Adrenal gland (tissue), 12 donors: ENCODE results near the gene CPN2. TPM values are rescaled to one million over a fixed set of nuclear protein-coding genes. Genes with fewer than 3 reads are reported as not detected.
A peak's percentile ranks its signal among the peaks of the same experiment; 100 is the strongest.

Experiments
- DNase-seq, 7 donors: peaks; one replicate each; pipeline ENCODE4 v3.0.0-alpha.2; 2019 to 2020
- H3K27ac ChIP-seq, 5 donors: fragments of 200-600 bp; sonication (generic) in 4 of 5; 1 replicate in 3 of 5; 2 replicates in 2 of 5; pipeline versions ENCODE4 v1.5.1 to v1.8.0; 2016 to 2020; ENCODE audit warnings: mild to moderate bottlenecking in 1 of 5
- H3K27me3 ChIP-seq: fragments of 200-600 bp; 2 replicates; pipeline ENCODE4 v1.8.0; 2021
- H3K36me3 ChIP-seq, 2 donors: fragments of 200-600 bp; replicated peaks in 1 of 2; 1 replicate in 1 of 2; 2 replicates in 1 of 2; pipeline versions ENCODE4 v1.5.1 to v1.8.0; 2018 to 2022
- H3K4me1 ChIP-seq, 2 donors: fragments of 200-600 bp; replicated peaks in 1 of 2; 1 replicate in 1 of 2; 2 replicates in 1 of 2; pipeline versions ENCODE4 v1.5.1 to v1.8.0; 2018 to 2021
- H3K4me3 ChIP-seq, 4 donors: fragments of 200-600 bp; sonication (generic) in 3 of 4; one replicate each; pipeline ENCODE4 v1.5.1; 2016 to 2018
- H3K9me3 ChIP-seq, 3 donors: fragments of 200-600 bp; sonication (generic) in 1 of 3; replicated peaks in 1 of 3; 1 replicate in 2 of 3; 2 replicates in 1 of 3; pipeline versions ENCODE4 v1.5.1 to v1.8.0; 2016 to 2021
- CTCF ChIP-seq, 6 experiments: fragments of 450-650 bp in 4 of 6; fragments of 200-600 bp in 2 of 6; sonication (generic) in 1 of 6; IDR thresholded peaks; 1 replicate in 5 of 6; 2 replicates in 1 of 6; pipeline versions ENCODE4 v1.5.1 to v1.8.0; 2016 to 2021; ENCODE audit warnings: antibody characterized with exemption in 6 of 6, mild to moderate bottlenecking in 2 of 6, moderate library complexity in 1 of 6
- POLR2A ChIP-seq, 2 donors: fragments of 450-650 bp; IDR thresholded peaks; one replicate each; pipeline ENCODE4 v1.6.1; 2017; ENCODE audit warnings: antibody characterized with exemption in 2 of 2, mild to moderate bottlenecking in 2 of 2, moderate library complexity in 1 of 2
- WGBS, 4 donors: extraction: QIAGEN DNeasy Blood & Tissue Kit in 2 of 4; methylation state at CpG; one replicate each; pipeline versions ENCODE4 v1.1.5 to v1.1.7; 2013 to 2017; 5-methylcytosine and 5-hydroxymethylcytosine counted together
- intact Hi-C, 2 donors: fragments of 100-400 bp; cut with DNase I; formaldehyde crosslinking; loops; one replicate each; pipeline versions ENCODE4 v1.14.1 to v1.15.0; 2022 to 2023
- polyA plus RNA-seq, 3 donors: library from polyadenylated mRNA; stranded (reverse); fragments of 200-250 nt in 2 of 3; fragments of 350-450 nt in 1 of 3; fragmentation: Illumina TruSeq in 1 of 3; extraction: RNeasy Lipid Tissue Mini Kit (QIAGEN cat#74804) in 1 of 3; gene quantifications; one replicate each; pipeline ENCODE4 v1.2.3, GENCODE V29; 2013 to 2014
- total RNA-seq, 9 donors: library from RNA; depleted of rRNA in 4 of 9; stranded (reverse); fragments of >200 nt in 4 of 9; fragments of 120-200 nt in 1 of 9; fragmentation: NEBNext Ultra II Directional in 1 of 9; extraction: Animal tissue kit (Norgen Biotek cat#: 25700) in 1 of 9; gene quantifications; one replicate each; pipeline versions ENCODE4 v1.1.0 to v1.2.4, GENCODE V29; 2013 to 2023
- donor health status: healthy with polysubstance abuse.
- donor health status: Bipolar disorder and iron deficiency.
- donor health status: DM: yes; HTN: yes; CAD: no.
- donor health status: DM: no; HTN: no; CAD: no.
- donor health status: DM: no; HTN: no; CAD: no.
- donor health status: DM: yes; HTN: yes; CAD: no.

Gene CPN2
- total and polyA plus RNA-seq, 12 donors = 0.32 to 14.3 (median 3.1) TPM

DNA sequence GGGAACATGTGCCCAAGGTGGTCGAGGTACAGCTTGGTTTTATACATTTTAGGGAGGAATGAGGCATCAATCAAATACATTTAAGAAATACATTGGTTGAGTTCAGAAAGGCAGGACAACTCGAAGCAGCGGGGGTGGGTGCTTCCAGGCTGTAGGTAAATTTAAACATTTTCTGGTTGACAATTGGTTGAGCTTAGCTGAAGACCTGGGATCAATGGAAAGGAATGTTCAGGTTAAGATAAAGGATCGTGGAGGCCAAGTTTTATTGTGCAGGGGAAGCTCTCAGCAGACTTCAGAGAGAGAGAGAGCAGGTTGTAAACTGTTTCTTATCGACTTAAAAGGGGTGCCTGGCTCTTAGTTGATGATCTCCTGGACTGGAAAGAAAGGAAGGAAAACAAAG lies 11.3 kb downstream of the CPN2 start:
- H3K36me3 ChIP-seq = no peaks in the 10 kb centered on the region
- no peaks in the 10 kb centered on the region for H3K4me1 ChIP-seq
- H3K4me3 ChIP-seq = no peak overlapping the region
- TF ChIP-seq CTCF (IDR thresholded peaks at IDR 0.05) = no peak
- TF ChIP-seq POLR2A (IDR thresholded peaks at IDR 0.05) = no peak
- intact Hi-C loops = loop anchor here in 1 of 2 donors (10.0 kb wide), 1 partner anchor 255 kb away; no protein-coding TSS in a partner anchor
- no peaks in the 10 kb centered on the region for H3K27me3 ChIP-seq
- no peaks in the 10 kb centered on the region for H3K9me3 ChIP-seq
- H3K27ac ChIP-seq = no peak overlapping the region
- no peak for DNase-seq
- WGBS, 4 donors = 60 to 74% (median 64%) methylated on average over 5 of the region's 5 CpGs

DNA sequence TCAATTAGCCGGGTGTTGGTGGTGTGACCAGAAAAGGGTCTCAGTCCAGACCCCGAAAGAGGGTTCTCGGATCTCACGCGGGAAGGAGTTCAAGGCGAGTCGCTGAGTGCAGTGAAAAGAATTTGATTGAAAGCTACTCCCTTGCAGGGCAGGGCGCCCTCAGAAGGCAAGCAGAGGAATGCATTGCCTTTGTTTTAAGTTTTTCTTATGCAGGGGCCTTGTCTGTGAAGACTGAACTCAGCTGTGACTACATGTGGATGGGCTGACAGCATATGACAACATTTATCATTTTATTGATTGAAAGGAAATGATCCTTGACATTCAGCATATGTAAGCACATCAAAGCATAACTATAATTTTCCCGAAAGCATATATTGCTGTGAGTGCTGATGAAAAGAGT lies 11.8 kb downstream of the CPN2 start:
- TF ChIP-seq POLR2A (IDR thresholded peaks at IDR 0.05) = no peak
- no peak for TF ChIP-seq CTCF (IDR thresholded peaks at IDR 0.05)
- no peaks in the 10 kb centered on the region for H3K4me1 ChIP-seq
- no peak for DNase-seq
- H3K27ac ChIP-seq = no peak overlapping the region
- no peak overlapping the region for H3K4me3 ChIP-seq
- WGBS, 4 donors = 85 to 93% (median 87%) methylated on average over 9 of the region's 9 CpGs
- no peaks in the 10 kb centered on the region for H3K36me3 ChIP-seq
- intact Hi-C loops = loop anchor here in 1 of 2 donors (10.0 kb wide), 1 partner anchor 255 kb away; no protein-coding TSS in a partner anchor
- no peaks in the 10 kb centered on the region for H3K9me3 ChIP-seq
- no peaks in the 10 kb centered on the region for H3K27me3 ChIP-seq

GRCh38 chr3:194337965-194338753 lies 13.0 kb downstream of the CPN2 start:
- TF ChIP-seq CTCF (IDR thresholded peaks at IDR 0.05) = no peak
- no peak for TF ChIP-seq POLR2A (IDR thresholded peaks at IDR 0.05)
- DNase-seq = peak in 2 of 7 donors; percentile 47 to 52
- H3K4me1 ChIP-seq = peaks cover 0 to 5% of the 10 kb centered on the region in 2 donors
- H3K4me3 ChIP-seq = no peak overlapping the region
- no peak overlapping the region for H3K27ac ChIP-seq
- peaks cover 3% of the 10 kb centered on the region for H3K27me3 ChIP-seq
- no peaks in the 10 kb centered on the region for H3K36me3 ChIP-seq
- 63 to 81% (median 70%) methylated on average over 13 of the region's 13 CpGs for WGBS, 4 donors
- intact Hi-C loops = loop anchor here in 1 of 2 donors (10.0 kb wide), 1 partner anchor 257 kb away; no protein-coding TSS in a partner anchor
- H3K9me3 ChIP-seq = no peaks in the 10 kb centered on the region

DNA sequence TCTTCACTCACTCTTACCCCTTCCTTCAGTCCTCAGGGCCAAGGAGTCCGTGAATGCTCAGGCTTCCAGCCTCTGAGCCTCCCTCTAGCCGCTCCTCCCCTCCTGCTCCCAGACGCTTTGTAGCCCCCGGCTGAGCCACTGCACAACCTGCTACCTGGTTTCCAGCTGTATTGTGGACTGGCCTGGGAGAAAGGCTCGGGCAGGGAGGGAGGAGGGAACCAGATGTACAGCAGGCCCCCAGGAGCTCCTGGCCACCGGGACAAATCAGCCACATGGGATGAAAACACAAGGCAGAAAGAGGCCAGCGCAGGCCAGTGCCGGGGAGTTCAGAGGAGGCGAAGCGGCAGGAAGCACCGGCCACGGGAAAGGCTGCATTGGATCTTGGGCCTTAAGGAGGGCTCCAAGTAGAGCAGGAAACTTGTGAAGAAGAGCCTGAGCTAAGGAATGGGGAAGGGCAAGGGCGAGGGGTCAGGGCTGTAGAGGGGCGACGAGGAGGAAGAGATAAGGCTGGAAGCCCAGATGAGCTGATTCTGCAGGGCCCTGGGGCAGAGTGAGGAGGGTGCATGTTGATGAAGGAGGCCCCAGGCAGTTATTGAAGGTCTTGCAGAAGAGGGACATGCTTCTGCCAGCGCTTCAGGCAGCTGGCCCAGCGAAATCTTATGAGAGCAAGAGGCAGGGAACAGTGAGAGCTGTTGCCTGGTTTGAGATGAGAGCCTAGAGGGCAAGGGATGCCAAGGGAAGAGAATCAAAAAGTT lies 14.3 kb downstream of the CPN2 start:
- no peaks in the 10 kb centered on the region for H3K9me3 ChIP-seq
- intact Hi-C loops = loop anchor here in 1 of 2 donors (10.0 kb wide), 1 partner anchor 258 kb away; no protein-coding TSS in a partner anchor
- 77 to 88% (median 79%) methylated on average over 15 to 17 of the region's 17 CpGs for WGBS, 4 donors
- peaks cover 6% of the 10 kb centered on the region for H3K27me3 ChIP-seq
- H3K27ac ChIP-seq = no peak overlapping the region
- no peaks in the 10 kb centered on the region for H3K36me3 ChIP-seq
- no peak overlapping the region for H3K4me3 ChIP-seq
- no peak for TF ChIP-seq CTCF (IDR thresholded peaks at IDR 0.05)
- TF ChIP-seq POLR2A (IDR thresholded peaks at IDR 0.05) = no peak
- no peak for DNase-seq
- peaks cover 0 to 7% of the 10 kb centered on the region in 2 donors for H3K4me1 ChIP-seq
